Mesendoderm (in vitro differentiated cells): ENCODE data around the gene SPATS2. TPM values are rescaled to one million over a fixed set of nuclear protein-coding genes. Genes with fewer than 3 reads are reported as not detected.
"Not testable (repeated sequence)": the region's sequence is repeated elsewhere in the genome, so short reads cannot be mapped to it uniquely, and the experiment has no call there.

Source experiments
- DNase-seq: peaks from one replicate; pipeline ENCODE4 v3.0.0; 2013
- H2AK5ac ChIP-seq: 2 replicates; pipeline ENCODE4 v1.6.1; 2013; ENCODE audit warnings: low read length, inconsistent platforms
- H2BK120ac ChIP-seq: 2 replicates; pipeline ENCODE4 v1.6.1; 2013; ENCODE audit warnings: low read depth, mild to moderate bottlenecking, low read length, moderate library complexity, mixed read lengths
- H2BK15ac ChIP-seq: replicated peaks from 2 replicates; pipeline ENCODE4 v1.6.1; 2013; ENCODE audit warnings: low read depth, mild to moderate bottlenecking, moderate library complexity
- H2BK5ac ChIP-seq: 2 replicates; pipeline ENCODE4 v1.6.1; 2013; ENCODE audit warnings: low read length, inconsistent platforms
- H3K18ac ChIP-seq: 2 replicates; pipeline ENCODE4 v1.6.1; 2013; ENCODE audit warnings: mild to moderate bottlenecking, low read length, mixed read lengths
- H3K23ac ChIP-seq: one replicate; pipeline ENCODE4 v1.6.1; 2013; ENCODE audit warnings: low read length
- H3K27ac ChIP-seq: 2 replicates; pipeline ENCODE4 v1.5.1; 2013; ENCODE audit warnings: low read depth, mild to moderate bottlenecking, inconsistent platforms, low read length, moderate library complexity
- H3K27me3 ChIP-seq: 2 replicates; pipeline ENCODE4 v1.6.1; 2013; ENCODE audit warnings: low read length, control low read depth, mild to moderate bottlenecking, inconsistent platforms; ENCODE audit not compliant: insufficient read depth, poor library complexity
- H3K36me3 ChIP-seq: 2 replicates; pipeline ENCODE4 v1.6.1; 2013; ENCODE audit warnings: low read length, inconsistent platforms; ENCODE audit not compliant: control insufficient read depth, insufficient read depth
- H3K4ac ChIP-seq: one replicate; pipeline ENCODE4 v1.6.1; 2013; ENCODE audit warnings: low read depth, mild to moderate bottlenecking, low read length, moderate library complexity
- H3K4me1 ChIP-seq: 2 replicates; pipeline ENCODE4 v1.6.1; 2013; ENCODE audit warnings: low read depth, low read length, inconsistent platforms; ENCODE audit not compliant: control insufficient read depth
- H3K4me2 ChIP-seq: 2 replicates; pipeline ENCODE4 v1.6.1; 2013; ENCODE audit warnings: low read length
- H3K4me3 ChIP-seq: 2 replicates; pipeline ENCODE4 v1.5.1; 2013; ENCODE audit warnings: mild to moderate bottlenecking, low read length
- H3K56ac ChIP-seq: one replicate; pipeline ENCODE4 v1.6.1; 2013; ENCODE audit warnings: low read length
- H3K79me1 ChIP-seq: 2 replicates; pipeline ENCODE4 v1.6.1; 2013; ENCODE audit warnings: low read length, inconsistent platforms
- H3K79me2 ChIP-seq: 2 replicates; pipeline ENCODE4 v1.6.1; 2013; ENCODE audit warnings: mild to moderate bottlenecking, low read length; ENCODE audit not compliant: control insufficient read depth, insufficient read depth
- H3K9ac ChIP-seq: 2 replicates; pipeline ENCODE4 v1.6.1; 2013; ENCODE audit warnings: low read length, inconsistent platforms
- H4K5ac ChIP-seq: one replicate; pipeline ENCODE4 v1.6.1; 2013; ENCODE audit warnings: low read length
- H4K8ac ChIP-seq: one replicate; pipeline ENCODE4 v1.6.1; 2013; ENCODE audit warnings: low read depth, mild to moderate bottlenecking, control low read depth, low read length, moderate library complexity
- WGBS: extraction: QIAGEN DNeasy Blood & Tissue Kit; methylation state at CpG from one replicate; pipeline ENCODE4 v1.1.7; 2013; ENCODE audit warnings: low lambda C conversion rate, missing lambda C conversion rate; ENCODE audit not compliant: insufficient coverage; ENCODE audit errors: extremely low coverage; 5-methylcytosine and 5-hydroxymethylcytosine counted together
- polyA plus RNA-seq, 2 experiments: library from polyadenylated mRNA; stranded (reverse); fragments of 200-250 nt; gene quantifications; one replicate each; pipeline ENCODE4 v1.2.3, GENCODE V29; 2013

The SPATS2 gene
- 36.3 TPM for polyA plus RNA-seq (2013, experiment 1 of 2)
- polyA plus RNA-seq (2013, experiment 2 of 2), result 36.3 TPM

DNA sequence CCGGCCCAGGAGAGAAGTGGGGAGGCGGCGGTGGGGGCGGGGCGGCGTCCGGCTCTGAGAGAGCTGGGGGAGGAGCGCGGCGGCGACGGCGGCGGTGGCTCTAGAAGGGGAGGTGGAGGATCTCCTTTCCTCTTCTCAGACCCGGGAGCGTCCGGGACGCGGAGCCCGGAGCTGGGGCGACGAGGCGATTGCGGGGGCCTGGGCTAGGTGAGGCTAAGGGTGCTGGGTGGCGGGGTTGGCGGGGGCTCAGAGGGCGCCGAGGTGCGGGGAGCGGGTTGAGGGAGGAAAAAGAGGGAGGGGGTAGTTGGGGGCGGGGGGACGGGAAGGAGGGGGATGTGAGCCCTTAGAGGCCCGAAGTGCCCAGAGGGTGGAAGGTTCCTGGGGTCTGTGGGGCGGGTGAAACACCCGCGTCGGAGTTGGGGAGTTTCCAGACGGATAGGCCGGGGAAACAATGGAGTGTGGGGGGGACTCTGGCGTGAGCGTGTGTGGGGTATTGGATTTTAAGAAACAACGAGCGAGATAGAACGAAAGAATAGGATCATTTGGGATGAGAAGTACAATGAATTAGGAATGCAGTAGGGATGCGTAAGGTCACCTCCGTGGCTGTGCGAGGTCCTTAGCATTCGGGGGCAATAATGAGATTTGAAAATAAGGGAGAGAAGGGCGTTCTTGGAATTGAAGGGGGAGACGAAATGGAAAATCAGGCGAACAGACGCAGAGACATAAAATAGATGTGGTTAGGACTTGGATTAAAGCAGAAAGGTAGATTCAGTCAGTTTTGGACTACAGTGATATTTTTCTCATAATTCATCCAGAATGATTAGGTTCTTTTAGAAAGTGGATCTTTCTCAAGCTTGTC, at the start of gene SPATS2:
SPATS2 (plus strand) TSS at position 82 of the 859 bp plus-strand sequence. CDS start 93,551 bp downstream, outside the sequence.
- H2BK120ac ChIP-seq, result peak within 1 kb of the TSS; percentile 79
- no CpG with 5 or more reads among the region's 52 CpGs for WGBS
- DNase-seq, result peak; percentile 98

DNA sequence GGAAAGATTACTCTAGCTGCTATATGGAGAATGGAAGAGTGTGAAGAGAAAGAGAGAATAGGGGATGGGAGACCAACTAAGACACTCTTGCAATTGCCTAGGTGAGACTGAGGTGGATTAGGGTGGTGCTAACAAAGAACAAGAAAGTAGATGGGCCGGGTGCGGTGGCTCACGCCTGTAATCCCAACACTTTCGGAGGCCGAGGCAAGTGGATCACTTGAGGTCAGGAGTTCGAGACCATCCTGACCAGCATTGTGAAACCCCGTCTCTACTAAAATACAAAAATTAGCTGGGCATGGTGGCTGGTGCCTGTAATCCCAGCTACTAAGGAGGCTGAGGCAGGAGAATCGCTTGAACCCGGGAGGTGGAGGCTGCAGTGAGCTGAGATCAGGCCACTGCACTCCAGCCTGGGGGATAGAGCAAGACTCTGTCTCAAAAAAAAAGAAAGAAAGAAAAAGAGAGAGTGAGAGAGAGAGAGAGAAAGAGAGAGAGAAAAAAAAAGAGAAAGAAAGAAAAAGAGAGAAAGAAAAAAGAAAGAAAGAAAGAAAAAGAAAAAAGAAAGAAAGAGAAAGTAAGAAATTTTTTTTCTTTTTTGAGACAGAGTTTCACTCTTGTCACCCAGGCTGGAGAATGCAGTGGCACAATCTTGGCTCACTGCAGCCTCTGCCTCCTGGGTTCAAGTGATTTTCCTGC, 46.7 kb upstream of the SPATS2 start:
- not testable (repeated sequence) for H3K23ac ChIP-seq, H2AK5ac ChIP-seq, H3K18ac ChIP-seq, DNase-seq, H3K27ac ChIP-seq, H2BK5ac ChIP-seq, H3K9ac ChIP-seq, H3K56ac ChIP-seq, H3K27me3 ChIP-seq, H3K4ac ChIP-seq, H2BK120ac ChIP-seq, H4K5ac ChIP-seq, H3K4me2 ChIP-seq, H4K8ac ChIP-seq, H3K4me1 ChIP-seq, H3K79me1 ChIP-seq, H2BK15ac ChIP-seq, H3K36me3 ChIP-seq, H3K79me2 ChIP-seq, H3K4me3 ChIP-seq
- WGBS, result no CpG with 5 or more reads among the region's 9 CpGs

More for the DNA sequence above, at the start of gene SPATS2:
- Histone ChIP-seq H3K4me1 (no peaks in the 10 kb centered on the region), H3K79me2 (peaks cover 35% of the 10 kb centered on the region), H3K9ac (peak within 1 kb of the TSS; percentile 96), H4K5ac (no peak within 1 kb of the TSS), H3K4me3 (peak within 1 kb of the TSS; percentile 83), H3K36me3 (no peaks in the 10 kb centered on the region), H3K23ac (no peak within 1 kb of the TSS), H3K27ac (peak within 1 kb of the TSS; percentile 99), H3K4me2 (peak within 1 kb of the TSS; percentile 89), H2BK15ac (no peak within 1 kb of the TSS), H3K18ac (peak within 1 kb of the TSS; percentile 98), H3K56ac (peak within 1 kb of the TSS; percentile 99), H2AK5ac (peak within 1 kb of the TSS; percentile 72), H2BK5ac (peak within 1 kb of the TSS; percentile 51), H4K8ac (peak within 1 kb of the TSS; percentile 28), H3K79me1 (peaks cover 2% of the 10 kb centered on the region), H3K4ac (peak within 1 kb of the TSS; percentile 84), H3K27me3 (no peaks in the 10 kb centered on the region)

DNA sequence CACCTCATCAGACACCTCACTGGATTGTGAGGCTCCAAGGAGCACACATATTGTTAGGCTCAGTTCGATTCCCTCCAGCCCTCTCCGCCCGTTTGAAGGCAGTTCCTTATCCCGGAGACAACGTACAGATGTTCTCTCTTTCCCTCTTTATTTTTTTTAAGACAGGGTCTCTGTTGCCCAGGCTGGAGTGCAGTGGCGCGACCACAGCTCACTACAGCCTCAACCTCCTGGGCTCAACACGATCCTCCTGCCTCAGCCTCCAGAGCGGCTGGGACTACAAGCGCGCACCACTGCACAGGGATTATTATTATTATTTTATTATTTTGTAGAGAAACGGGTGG, 44.9 kb upstream of the SPATS2 start:
- Histone ChIP-seq H3K9ac (peak overlapping the region; percentile 89), H3K79me1 (peaks cover 7% of the 10 kb centered on the region), H2BK15ac (no peak overlapping the region), H3K23ac (no peak overlapping the region), H2BK5ac (no peak overlapping the region), H4K5ac (no peak overlapping the region), H3K4me1 (peaks cover 4% of the 10 kb centered on the region), H3K4me2 (peak overlapping the region; percentile 21), H3K27me3 (no peaks in the 10 kb centered on the region), H3K79me2 (peaks cover 6% of the 10 kb centered on the region), H3K36me3 (peaks cover 4% of the 10 kb centered on the region), H3K4me3 (peak overlapping the region; percentile 69), H2AK5ac (no peak overlapping the region), H3K18ac (peak overlapping the region; percentile 93), H4K8ac (no peak overlapping the region), H3K4ac (peak overlapping the region; percentile 75), H3K27ac (no peak overlapping the region), H2BK120ac (no peak overlapping the region), H3K56ac (peak overlapping the region; percentile 93)
- WGBS, result no CpG with 5 or more reads among the region's 12 CpGs
- no peak for DNase-seq

DNA sequence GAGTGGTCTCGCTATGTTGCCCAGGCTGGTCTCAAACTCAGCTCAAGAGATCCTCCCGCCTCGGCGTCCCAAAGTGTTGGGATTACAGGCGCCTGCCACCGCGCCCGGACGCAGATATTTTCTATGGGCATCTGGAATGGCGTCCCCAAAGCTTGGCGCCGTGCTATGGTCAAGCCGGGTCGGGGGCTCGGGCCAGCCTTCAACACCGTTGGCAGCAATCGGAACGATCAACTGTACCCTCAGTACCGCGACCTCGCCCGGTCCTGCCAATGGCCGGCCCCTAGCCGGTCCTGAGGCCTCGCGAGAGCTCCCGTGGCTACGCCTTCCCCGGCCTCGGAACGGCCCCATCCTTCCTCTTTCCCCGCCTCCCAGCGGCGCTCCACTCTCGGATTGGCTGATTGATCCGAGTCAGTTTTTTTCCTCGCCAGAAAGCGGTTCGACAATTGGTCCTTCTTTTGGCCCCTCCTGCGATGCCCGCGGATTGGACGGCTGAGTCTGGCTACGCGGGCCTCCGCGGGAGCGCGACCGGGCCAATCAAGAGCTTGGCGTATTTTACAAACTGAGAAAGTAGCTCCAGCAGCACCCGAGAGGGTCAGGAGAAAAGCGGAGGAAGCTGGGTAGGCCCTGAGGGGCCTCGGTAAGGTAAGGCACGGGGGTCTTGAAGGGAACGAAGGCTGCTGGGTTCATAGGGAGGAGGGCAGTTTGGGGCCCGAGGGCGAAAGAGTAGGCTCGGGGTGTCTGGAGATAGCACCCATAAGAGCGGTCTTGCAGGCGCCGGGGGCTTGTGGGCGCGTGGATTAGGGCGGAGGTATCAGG, 44.3 kb upstream of the SPATS2 start, which contains the start of gene TROAP:
TROAP (plus strand) TSS at position 548 of the 816 bp plus-strand sequence. CDS start 354 bp downstream, outside the sequence.
- H2BK5ac ChIP-seq, result peak within 1 kb of the TSS; percentile 78
- no peak within 1 kb of the TSS for H4K8ac ChIP-seq
- H4K5ac ChIP-seq, result no peak within 1 kb of the TSS
- H2BK15ac ChIP-seq, result no peak within 1 kb of the TSS
- H3K4ac ChIP-seq, result peak within 1 kb of the TSS; percentile 75
- peak within 1 kb of the TSS; percentile 99 for H3K56ac ChIP-seq
- peaks cover 4% of the 10 kb centered on the region for H3K4me1 ChIP-seq
- peaks cover 7% of the 10 kb centered on the region for H3K79me1 ChIP-seq
- H2AK5ac ChIP-seq, result peak within 1 kb of the TSS; percentile 72
- H3K23ac ChIP-seq, result peak within 1 kb of the TSS; percentile 45
- peaks cover 6% of the 10 kb centered on the region for H3K79me2 ChIP-seq
- H3K27ac ChIP-seq, result peak within 1 kb of the TSS; percentile 19
- H3K4me3 ChIP-seq, result peak within 1 kb of the TSS; percentile 100
- peaks cover 8% of the 10 kb centered on the region for H3K36me3 ChIP-seq
- no peak within 1 kb of the TSS for H2BK120ac ChIP-seq
- DNase-seq, result peak; percentile 100
- peak within 1 kb of the TSS; percentile 99 for H3K9ac ChIP-seq
- H3K27me3 ChIP-seq, result no peaks in the 10 kb centered on the region
- H3K18ac ChIP-seq, result peak within 1 kb of the TSS; percentile 93
- WGBS, result no CpG with 5 or more reads among the region's 65 CpGs
- peak within 1 kb of the TSS; percentile 97 for H3K4me2 ChIP-seq

DNA sequence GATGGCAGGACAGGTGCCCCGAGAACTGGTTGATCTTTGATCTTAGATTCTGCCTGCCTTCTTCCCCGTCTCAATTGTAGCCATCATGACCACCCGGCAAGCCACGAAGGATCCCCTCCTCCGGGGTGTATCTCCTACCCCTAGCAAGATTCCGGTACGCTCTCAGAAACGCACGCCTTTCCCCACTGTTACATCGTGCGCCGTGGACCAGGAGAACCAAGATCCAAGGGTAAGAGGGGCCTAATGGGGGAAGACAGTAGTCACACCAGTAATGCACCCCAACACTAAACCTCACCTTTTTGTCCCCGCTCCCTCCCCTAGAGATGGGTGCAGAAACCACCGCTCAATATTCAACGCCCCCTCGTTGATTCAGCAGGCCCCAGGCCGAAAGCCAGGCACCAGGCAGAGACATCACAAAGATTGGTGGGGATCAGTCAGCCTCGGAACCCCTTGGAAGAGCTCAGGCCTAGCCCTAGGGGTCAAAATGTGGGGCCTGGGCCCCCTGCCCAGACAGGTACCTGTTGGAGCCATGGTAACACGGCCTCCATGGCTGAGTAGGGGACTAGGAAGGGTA, 43.7 kb upstream of the SPATS2 start:
- H3K79me1 ChIP-seq, result peaks cover 7% of the 10 kb centered on the region
- H3K9ac ChIP-seq, result peak overlapping the region; percentile 99
- H2BK5ac ChIP-seq, result peak overlapping the region; percentile 30
- H3K4me2 ChIP-seq, result peak overlapping the region; percentile 97
- no peak overlapping the region for H2BK120ac ChIP-seq
- H4K8ac ChIP-seq, result no peak overlapping the region
- no peak overlapping the region for H2BK15ac ChIP-seq
- H3K4ac ChIP-seq, result no peak overlapping the region
- H3K56ac ChIP-seq, result peak overlapping the region; percentile 99
- DNase-seq, result no peak
- peak overlapping the region; percentile 100 for H3K4me3 ChIP-seq
- H3K27me3 ChIP-seq, result no peaks in the 10 kb centered on the region
- peaks cover 8% of the 10 kb centered on the region for H3K36me3 ChIP-seq
- no peak overlapping the region for H3K18ac ChIP-seq
- WGBS, result no CpG with 5 or more reads among the region's 19 CpGs
- H3K27ac ChIP-seq, result no peak overlapping the region
- peak overlapping the region; percentile 72 for H2AK5ac ChIP-seq
- peak overlapping the region; percentile 45 for H3K23ac ChIP-seq
- peaks cover 6% of the 10 kb centered on the region for H3K79me2 ChIP-seq
- peaks cover 4% of the 10 kb centered on the region for H3K4me1 ChIP-seq
- H4K5ac ChIP-seq, result no peak overlapping the region
